Mammary epithelial cell (primary cell): Measurements from ENCODE around the gene IDI1.

Experiments used
- EZH2 ChIP-seq: IDR thresholded peaks from 2 replicates; pipeline ENCODE4 v1.6.1; 2012; ENCODE audit warnings: low read length, inconsistent platforms, borderline replicate concordance
- TF ChIP-seq, protein P1 (sequence below), 2 donors: IDR thresholded peaks in 1 of 2; conservative IDR thresholded peaks in 1 of 2; 2 replicates each; pipeline ENCODE4 v1.5.1; 2011 to 2012; ENCODE audit warnings: inconsistent platforms in 2 of 2, low read length in 2 of 2, mild to moderate bottlenecking in 2 of 2, control low read depth in 1 of 2, low read depth in 1 of 2; ENCODE audit not compliant: insufficient read depth in 1 of 2; ENCODE audit errors: extremely low read depth in 1 of 2

DNA sequence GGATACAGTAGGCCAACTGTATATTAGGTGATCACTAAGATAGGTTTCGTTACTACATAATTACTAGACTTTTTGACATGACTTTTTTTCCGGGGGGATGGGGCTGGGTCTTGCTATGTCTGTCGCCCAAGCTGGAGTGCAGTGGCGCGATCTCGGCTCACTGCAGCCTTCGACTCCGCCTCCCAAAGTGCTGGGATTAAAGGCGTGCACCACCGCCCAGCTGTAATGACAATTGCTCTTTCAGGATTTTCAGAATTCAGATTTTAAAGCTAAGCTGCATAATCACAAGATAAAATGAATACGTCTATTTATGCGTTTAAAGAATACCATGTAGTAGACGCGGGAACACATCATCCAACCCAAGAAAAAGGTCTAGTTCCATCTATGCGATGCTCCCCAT lies 982 bp downstream of the IDI1 start:
- TF ChIP-seq EZH2 = no peak
- TF ChIP-seq, protein P1, sequence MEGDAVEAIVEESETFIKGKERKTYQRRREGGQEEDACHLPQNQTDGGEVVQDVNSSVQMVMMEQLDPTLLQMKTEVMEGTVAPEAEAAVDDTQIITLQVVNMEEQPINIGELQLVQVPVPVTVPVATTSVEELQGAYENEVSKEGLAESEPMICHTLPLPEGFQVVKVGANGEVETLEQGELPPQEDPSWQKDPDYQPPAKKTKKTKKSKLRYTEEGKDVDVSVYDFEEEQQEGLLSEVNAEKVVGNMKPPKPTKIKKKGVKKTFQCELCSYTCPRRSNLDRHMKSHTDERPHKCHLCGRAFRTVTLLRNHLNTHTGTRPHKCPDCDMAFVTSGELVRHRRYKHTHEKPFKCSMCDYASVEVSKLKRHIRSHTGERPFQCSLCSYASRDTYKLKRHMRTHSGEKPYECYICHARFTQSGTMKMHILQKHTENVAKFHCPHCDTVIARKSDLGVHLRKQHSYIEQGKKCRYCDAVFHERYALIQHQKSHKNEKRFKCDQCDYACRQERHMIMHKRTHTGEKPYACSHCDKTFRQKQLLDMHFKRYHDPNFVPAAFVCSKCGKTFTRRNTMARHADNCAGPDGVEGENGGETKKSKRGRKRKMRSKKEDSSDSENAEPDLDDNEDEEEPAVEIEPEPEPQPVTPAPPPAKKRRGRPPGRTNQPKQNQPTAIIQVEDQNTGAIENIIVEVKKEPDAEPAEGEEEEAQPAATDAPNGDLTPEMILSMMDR (conservative IDR thresholded peaks at IDR 0.05 in 1 of 2, IDR thresholded peaks at IDR 0.05 in 1 of 2; ENCODE audit: extremely low read depth in 1 of 2, insufficient read depth in 1 of 2, low read depth in 1 of 2, low read length in 2 of 2) = no peak
